HG03135 (cell line): ENCODE data around the gene STRIP2.
"Not testable (repeated sequence)": the region's sequence is repeated elsewhere in the genome, so short reads cannot be mapped to it uniquely, and the experiment has no call there.

Experiments used
- ATAC-seq: cut with Tn5 transposase; IDR thresholded peaks from one replicate; pipeline ENCODE4 v1.9.1; 2021; ENCODE audit warnings: mild to moderate bottlenecking, moderate library complexity; ENCODE audit not compliant: unreplicated experiment

STRIP2 gene

DNA sequence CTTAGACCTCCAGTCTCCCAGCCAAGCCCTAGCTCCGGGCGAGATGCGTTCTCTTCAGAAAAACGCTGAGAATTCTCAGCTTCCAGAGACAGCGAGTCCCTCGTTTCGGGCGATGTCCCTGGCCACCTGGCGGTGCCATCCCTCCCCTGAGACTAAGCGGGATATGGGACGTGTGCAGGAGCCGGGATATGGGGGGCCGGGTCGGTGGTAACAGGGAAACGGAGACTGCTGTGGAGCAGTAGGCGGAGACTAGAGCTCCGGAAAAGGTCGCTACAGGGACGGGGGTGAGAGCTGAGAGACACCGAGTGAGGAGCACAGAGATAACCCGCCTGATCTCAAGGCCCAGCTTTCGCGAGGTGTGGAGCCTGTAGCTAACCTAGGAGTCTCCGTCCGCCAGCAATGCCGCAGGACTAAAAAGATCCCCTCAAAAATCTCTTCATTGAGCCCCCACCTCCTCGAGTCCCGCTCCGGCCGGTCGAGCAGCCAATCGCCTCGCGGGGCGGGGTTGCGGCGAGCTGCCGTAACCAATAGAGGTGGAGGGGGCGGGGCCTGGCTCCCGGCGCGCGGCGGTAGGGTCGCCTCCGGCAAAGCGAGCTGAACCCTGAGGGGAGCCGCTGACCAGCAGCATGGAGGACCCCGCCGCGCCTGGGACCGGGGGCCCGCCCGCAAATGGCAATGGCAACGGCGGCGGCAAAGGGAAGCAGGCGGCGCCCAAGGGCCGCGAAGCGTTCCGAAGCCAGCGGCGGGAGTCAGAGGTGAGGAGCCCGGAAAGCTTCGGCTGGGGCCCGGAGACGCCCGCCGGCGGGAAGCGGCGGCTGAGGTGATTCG is at the start of gene STRIP2:
STRIP2 (plus strand) TSS at position 586 of the 828 bp plus-strand sequence; CDS start at position 627, 41 bp downstream.
- ATAC-seq, result peak; percentile 88

GRCh38 chr7:129385116-129385515 is 49.1 kb upstream of the STRIP2 start:
- no peak for ATAC-seq

DNA sequence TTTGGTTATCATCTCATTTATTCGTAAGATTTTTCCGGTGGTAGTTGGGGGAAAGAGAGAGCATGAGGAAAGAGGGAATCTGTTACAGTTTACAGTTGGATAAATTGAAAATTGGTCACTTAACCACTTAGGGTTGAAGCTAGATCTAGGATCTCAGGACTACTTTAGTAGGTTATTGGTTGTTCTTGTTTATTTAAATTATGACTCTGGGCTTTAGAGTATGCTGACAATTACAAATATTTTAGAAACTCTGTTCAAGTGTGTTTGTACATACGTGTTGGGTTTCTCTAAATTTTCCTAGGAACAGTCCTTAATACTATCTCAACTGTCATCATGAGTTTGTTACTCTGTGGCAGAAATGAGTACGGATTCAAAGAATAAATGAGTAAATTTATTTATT is 48.6 kb upstream of the STRIP2 start:
- ATAC-seq, result no peak

- ATAC-seq, result no peak
Observed at GRCh38 chr7:129386506-129386905, 47.7 kb upstream of the STRIP2 start.

DNA sequence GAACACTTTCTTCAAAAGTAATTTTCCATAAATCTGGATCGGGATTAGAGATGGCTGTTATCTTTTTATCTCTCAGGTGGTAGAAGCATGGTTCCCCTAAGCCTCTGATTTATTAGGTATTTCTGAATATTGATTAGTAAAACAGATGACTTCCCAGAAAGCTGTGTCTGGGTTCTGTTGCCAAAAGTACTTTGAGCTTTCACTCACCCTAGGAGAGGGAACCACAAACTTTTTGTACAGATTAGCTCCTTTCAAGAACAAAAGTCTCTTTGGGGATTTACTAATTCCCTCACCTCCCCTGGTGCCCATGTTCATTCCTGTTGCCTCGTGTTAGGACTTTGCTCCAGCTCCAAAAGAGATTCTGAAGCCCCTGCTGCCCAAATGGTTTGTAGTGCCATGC is 46.7 kb upstream of the STRIP2 start:
- ATAC-seq, result no peak

- ATAC-seq, result no peak
Observed at GRCh38 chr7:129388333-129389098, 45.7 kb upstream of the STRIP2 start.

DNA sequence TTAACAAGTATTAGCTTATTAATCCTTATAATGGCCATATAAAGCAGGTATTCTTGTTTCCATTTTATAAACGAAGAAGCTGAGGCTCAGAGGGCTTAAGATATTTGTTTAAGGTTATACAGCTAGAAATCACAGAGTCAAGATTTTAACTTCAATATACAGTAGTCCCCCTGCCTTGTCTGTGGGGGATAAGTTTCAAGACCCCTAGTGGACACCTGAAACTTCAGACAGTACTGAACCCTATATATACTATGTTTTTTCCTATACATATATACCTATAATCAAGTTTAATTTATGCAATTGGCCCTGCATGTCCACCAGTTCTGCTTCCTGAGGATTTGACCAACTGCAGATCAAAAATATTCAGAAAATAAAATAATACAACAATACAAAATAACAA is 44.4 kb upstream of the STRIP2 start:
- no peak for ATAC-seq

GRCh38 chr7:129390314-129390713 is 43.9 kb upstream of the STRIP2 start:
- ATAC-seq, result no peak

GRCh38 chr7:129391546-129392171 is 42.6 kb upstream of the STRIP2 start:
- ATAC-seq, result no peak

GRCh38 chr7:129393255-129393654 is 41.0 kb upstream of the STRIP2 start:
- no peak for ATAC-seq

GRCh38 chr7:129394101-129394500 is 40.1 kb upstream of the STRIP2 start:
- ATAC-seq, result no peak

DNA sequence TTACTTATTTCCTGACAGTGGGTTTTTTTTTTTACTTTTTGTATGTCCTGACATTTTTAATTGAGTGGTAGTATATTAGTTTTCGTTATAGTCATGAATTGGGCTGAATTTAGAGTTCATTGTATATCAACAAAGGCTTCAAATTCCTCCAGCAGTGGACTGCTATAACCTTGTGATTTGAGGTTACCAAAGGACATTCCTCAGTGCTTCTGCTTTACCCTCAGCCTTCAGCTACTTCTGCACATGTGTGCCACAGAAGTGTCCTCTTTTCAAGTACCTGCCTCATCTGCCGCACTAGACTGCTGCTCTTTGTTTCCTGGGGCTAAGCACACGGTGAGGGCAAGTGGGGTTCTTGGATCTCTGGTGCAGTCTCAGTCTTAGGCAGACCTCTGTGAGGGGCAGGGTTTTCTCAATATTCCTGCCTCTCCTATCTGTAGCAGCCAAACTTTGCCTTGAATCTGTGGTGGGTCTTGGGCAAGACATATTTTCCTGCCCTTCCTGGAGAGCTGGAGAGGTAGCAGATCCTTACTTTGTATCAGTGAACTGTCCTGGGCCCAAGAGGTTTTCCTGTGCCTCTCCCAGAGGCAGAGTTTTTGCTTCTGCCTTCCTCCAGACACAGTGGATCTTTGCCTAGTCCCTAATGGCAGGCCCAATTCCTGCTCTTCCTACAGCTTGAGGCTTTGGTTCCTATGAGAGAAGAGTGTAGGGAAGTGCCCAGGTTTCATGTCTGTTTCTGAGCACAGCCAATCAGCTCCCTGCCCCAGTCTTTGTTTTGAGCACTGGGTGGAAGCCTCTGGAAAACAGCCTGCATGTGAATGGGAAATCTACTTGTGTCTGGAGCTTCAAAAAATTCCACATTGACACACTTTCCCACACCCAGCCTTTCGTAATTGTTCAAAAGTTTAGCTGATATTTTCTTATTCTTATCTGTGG is 39.0 kb upstream of the STRIP2 start:
- ATAC-seq, result no peak

DNA sequence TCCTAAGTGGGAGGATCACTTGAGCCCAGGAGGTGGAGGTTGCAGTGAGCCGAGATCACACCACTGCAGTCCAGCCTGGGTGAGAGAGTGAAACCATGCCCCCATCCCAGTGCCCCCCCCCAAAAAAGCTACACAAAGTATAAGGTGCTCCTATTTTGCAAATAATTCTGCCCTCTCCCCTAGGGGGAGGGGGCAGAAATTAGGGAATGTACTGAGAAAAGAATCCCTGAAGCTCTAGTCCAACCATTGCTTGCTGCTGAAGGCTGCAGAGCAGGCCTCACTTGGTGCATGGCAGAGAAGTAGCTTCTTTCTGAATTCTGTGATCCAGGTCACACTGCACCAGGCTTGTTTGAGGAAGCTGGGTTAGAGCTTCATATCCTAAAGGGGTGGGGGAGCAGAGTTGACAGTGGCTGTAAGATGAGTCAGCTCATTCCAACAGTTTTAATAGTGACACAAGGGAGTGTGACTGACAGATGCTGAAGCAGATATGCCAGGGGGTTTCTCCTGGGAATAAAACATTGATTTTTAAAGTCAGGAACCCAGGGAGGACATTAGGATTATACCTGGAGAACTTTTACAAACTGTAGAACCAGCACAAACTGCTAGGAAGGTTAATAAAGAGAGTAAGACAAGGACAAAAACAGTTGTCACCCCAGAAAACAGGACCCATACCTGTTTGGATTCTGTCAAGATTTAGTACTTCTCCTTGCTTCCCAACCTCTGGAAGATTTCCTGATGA is 32.8 kb upstream of the STRIP2 start:
- no peak for ATAC-seq

DNA sequence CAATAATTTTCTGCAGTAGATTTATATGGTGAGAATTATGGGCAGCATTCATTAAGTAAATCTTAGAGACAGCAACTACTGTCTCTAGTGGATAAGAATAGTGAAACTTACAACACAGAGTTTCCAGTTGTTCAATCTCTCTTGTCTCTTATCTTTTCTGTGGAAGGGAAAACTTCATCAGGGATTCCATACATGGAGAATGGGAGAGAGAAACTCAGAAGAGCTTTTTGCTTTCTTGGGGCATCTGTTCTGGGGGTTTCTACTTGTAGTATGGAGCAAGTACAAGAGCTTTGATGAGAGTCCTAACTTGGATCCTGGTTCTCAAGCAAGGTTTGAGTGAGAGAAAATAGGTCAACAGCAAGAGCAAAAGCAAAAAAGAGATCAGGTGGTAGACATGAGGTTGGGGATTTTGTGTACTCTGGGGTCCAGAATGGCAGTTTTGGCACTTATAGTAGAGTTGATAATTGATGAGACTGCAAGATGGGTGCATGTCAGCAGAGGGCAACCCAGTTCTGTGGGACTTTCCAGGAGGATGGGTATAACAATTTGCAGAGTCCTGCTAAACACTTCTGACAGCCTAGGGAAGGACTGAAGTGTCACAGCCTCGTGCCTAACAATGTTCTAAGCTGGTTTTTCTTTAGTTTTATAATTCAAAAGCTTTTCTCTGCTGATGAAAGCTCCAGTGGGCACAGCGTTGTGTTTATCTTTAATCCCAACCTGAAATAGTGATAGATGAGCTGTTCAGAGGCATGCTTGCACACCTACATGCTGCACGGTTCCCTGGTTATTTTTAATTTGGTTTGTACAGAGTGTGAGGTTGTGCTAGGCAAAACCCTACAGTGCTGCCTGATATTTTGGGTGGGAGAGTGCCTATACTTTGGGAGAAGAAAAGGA is 32.0 kb upstream of the STRIP2 start:
- ATAC-seq, result no peak

DNA sequence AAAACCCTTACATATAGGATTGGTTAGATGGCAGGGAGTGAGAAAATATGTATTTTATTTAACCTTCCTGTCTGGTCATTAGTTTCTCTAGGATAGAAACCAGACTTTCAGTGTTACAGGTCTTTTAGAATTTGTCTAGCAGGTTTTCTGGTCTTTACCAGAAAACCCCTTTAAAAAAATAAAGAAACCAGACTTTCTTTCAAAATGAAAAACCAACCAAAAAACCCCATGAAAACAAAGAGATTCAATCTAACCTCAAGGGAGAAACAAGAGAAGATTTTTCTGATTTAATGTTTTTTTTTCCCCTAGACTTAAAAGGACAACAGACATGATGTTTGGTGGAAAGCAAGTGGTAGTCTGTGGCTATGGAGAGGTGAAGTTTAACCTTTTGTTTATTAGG is 28.7 kb upstream of the STRIP2 start:
- no peak for ATAC-seq

GRCh38 chr7:129410238-129410637 is 24.0 kb upstream of the STRIP2 start:
- ATAC-seq, result not testable (repeated sequence)

GRCh38 chr7:129412501-129412900 is 21.7 kb upstream of the STRIP2 start:
- ATAC-seq, result no peak

- no peak for ATAC-seq
Observed at GRCh38 chr7:129417073-129417472, 17.2 kb upstream of the STRIP2 start.

GRCh38 chr7:129421717-129422250 is 12.4 kb upstream of the STRIP2 start:
- no peak for ATAC-seq
